Endodermal cell (in vitro differentiated cells): ENCODE data around the gene PPP2R5E. TPM values are rescaled to one million over a fixed set of nuclear protein-coding genes. Genes with fewer than 3 reads are reported as not detected.

Source experiments
- DNase-seq: peaks from one replicate; pipeline ENCODE4 v3.0.0-alpha.2; 2017
- H3K27ac ChIP-seq: 2 replicates; pipeline ENCODE4 v1.5.1; 2013; ENCODE audit warnings: mild to moderate bottlenecking, low read depth, low read length, moderate library complexity
- H3K27me3 ChIP-seq: 2 replicates; pipeline ENCODE4 v1.6.1; 2013; ENCODE audit warnings: mild to moderate bottlenecking, low read length, moderate library complexity; ENCODE audit not compliant: insufficient read depth, control insufficient read depth, poor library complexity, severe bottlenecking
- H3K36me3 ChIP-seq: 2 replicates; pipeline ENCODE4 v1.7.0; 2013; ENCODE audit warnings: mild to moderate bottlenecking, low read length, moderate library complexity; ENCODE audit not compliant: control insufficient read depth, insufficient read depth
- H3K4me1 ChIP-seq: one replicate; pipeline ENCODE4 v1.7.0; 2013; ENCODE audit warnings: low read length; ENCODE audit not compliant: control insufficient read depth, insufficient read depth
- H3K4me3 ChIP-seq: 2 replicates; pipeline ENCODE4 v1.5.1; 2013; ENCODE audit warnings: mild to moderate bottlenecking, low read length, moderate library complexity
- H3K9ac ChIP-seq: 2 replicates; pipeline ENCODE4 v1.6.1; 2013; ENCODE audit warnings: mild to moderate bottlenecking, low read length, moderate library complexity; ENCODE audit not compliant: poor library complexity, severe bottlenecking; ENCODE audit errors: extremely low read depth
- H3K9me3 ChIP-seq: 2 replicates; pipeline ENCODE4 v1.6.1; 2013; ENCODE audit warnings: mild to moderate bottlenecking, low read length, moderate library complexity; ENCODE audit not compliant: control insufficient read depth
- H3K27ac Mint-ChIP-seq: 2 replicates; pipeline ENCODE4 v1.8.0; 2020; ENCODE audit warnings: mixed read lengths
- H3K27me3 Mint-ChIP-seq: 2 replicates; pipeline ENCODE4 v1.8.0; 2021; ENCODE audit warnings: mild to moderate bottlenecking, mixed read lengths; ENCODE audit not compliant: insufficient read depth
- H3K36me3 Mint-ChIP-seq: 2 replicates; pipeline ENCODE4 v1.8.0; 2020; ENCODE audit warnings: low read depth, mixed read lengths
- H3K4me1 Mint-ChIP-seq: 2 replicates; pipeline ENCODE4 v1.8.0; 2020; ENCODE audit warnings: mixed read lengths
- H3K4me3 Mint-ChIP-seq: 2 replicates; pipeline ENCODE4 v1.8.0; 2020; ENCODE audit warnings: mild to moderate bottlenecking, moderate library complexity, mixed read lengths
- H3K9me3 Mint-ChIP-seq: 2 replicates; pipeline ENCODE4 v1.8.0; 2020; ENCODE audit warnings: mild to moderate bottlenecking, mixed read lengths
- CTCF ChIP-seq: fragments of 200-600 bp; sonication (generic); conservative IDR thresholded peaks from 2 replicates; pipeline ENCODE4 v1.5.0; 2021; ENCODE audit warnings: antibody characterized with exemption, mild to moderate bottlenecking
- WGBS, 2 experiments: methylation state at CpG; one replicate each; pipeline versions ENCODE4 v1.1.5 to v1.1.7; 2013; ENCODE audit warnings: missing lambda C conversion rate in 2 of 2, mixed read lengths in 1 of 2; ENCODE audit not compliant: insufficient coverage in 1 of 2, insufficient read length in 1 of 2; 5-methylcytosine and 5-hydroxymethylcytosine counted together
- total RNA-seq, 2 donors: library from RNA; stranded (reverse); fragmentation: NEBNext Ultra II Directional in 1 of 2; extraction: Animal tissue kit (Norgen Biotek cat#: 25700) in 1 of 2; gene quantifications; 2 replicates in 1 of 2; 3 replicates in 1 of 2; pipeline ENCODE4 v1.2.1, GENCODE V29; 2021

PPP2R5E gene
- total RNA-seq, 2 donors from 2014 or later: 61.1 to 63.8 TPM

GRCh38 chr14:63357841-63358240, 185.3 kb downstream of the PPP2R5E start:
- no peaks in the 10 kb centered on the region for H3K9me3 ChIP-seq
- Mint-ChIP-seq H3K9me3 (peaks cover 2% of the 10 kb centered on the region), H3K27ac (no peak overlapping the region), H3K36me3 (no peaks in the 10 kb centered on the region), H3K4me1 (peaks cover 10% of the 10 kb centered on the region), H3K4me3 (no peak overlapping the region), H3K27me3 (peaks cover 6% of the 10 kb centered on the region)
- no peak for DNase-seq
- TF ChIP-seq CTCF: no peak
- no peak overlapping the region for H3K27ac ChIP-seq
- H3K4me1 ChIP-seq: peaks cover 9% of the 10 kb centered on the region
- 90 to 93% methylated on average over 6 to 7 of the region's 7 CpGs for WGBS, 2 experiments
- no peaks in the 10 kb centered on the region for H3K36me3 ChIP-seq
- no peak overlapping the region for H3K9ac ChIP-seq
- H3K27me3 ChIP-seq: no peaks in the 10 kb centered on the region
- no peak overlapping the region for H3K4me3 ChIP-seq

GRCh38 chr14:63345826-63346225, 197.4 kb downstream of the PPP2R5E start:
- H3K27me3 Mint-ChIP-seq: no peaks in the 10 kb centered on the region
- no peak for TF ChIP-seq CTCF
- H3K36me3 ChIP-seq: no peaks in the 10 kb centered on the region
- peaks cover 19% of the 10 kb centered on the region for H3K4me1 ChIP-seq
- no peak overlapping the region for H3K9ac ChIP-seq
- H3K27ac Mint-ChIP-seq: no peak overlapping the region
- no peak overlapping the region for H3K27ac ChIP-seq
- 85 to 88% methylated on average over 3 of the region's 3 CpGs for WGBS, 2 experiments
- H3K4me3 Mint-ChIP-seq: no peak overlapping the region
- H3K27me3 ChIP-seq: no peaks in the 10 kb centered on the region
- H3K4me3 ChIP-seq: peak overlapping the region; percentile 1
- peaks cover 19% of the 10 kb centered on the region for H3K4me1 Mint-ChIP-seq
- DNase-seq: no peak
- no peaks in the 10 kb centered on the region for H3K9me3 Mint-ChIP-seq
- H3K36me3 Mint-ChIP-seq: no peaks in the 10 kb centered on the region
- H3K9me3 ChIP-seq: peaks cover 17% of the 10 kb centered on the region

- no peaks in the 10 kb centered on the region for H3K36me3 Mint-ChIP-seq
These were observed 198.8 kb downstream of the PPP2R5E start for GRCh38 chr14:63344336-63344735.

More at GRCh38 chr14:63344336-63344735, 198.8 kb downstream of the PPP2R5E start:
- Histone ChIP-seq H3K27me3 (no peaks in the 10 kb centered on the region), H3K9me3 (peaks cover 17% of the 10 kb centered on the region), H3K4me3 (peak overlapping the region; percentile 7), H3K4me1 (peaks cover 19% of the 10 kb centered on the region), H3K27ac (no peak overlapping the region), H3K36me3 (no peaks in the 10 kb centered on the region), H3K9ac (no peak overlapping the region)
- DNase-seq: no peak
- Mint-ChIP-seq H3K4me1 (peaks cover 19% of the 10 kb centered on the region), H3K27ac (peak overlapping the region; percentile 60), H3K4me3 (no peak overlapping the region), H3K9me3 (peaks cover 8% of the 10 kb centered on the region), H3K27me3 (no peaks in the 10 kb centered on the region)
- 64 to 79% methylated on average over 4 of the region's 4 CpGs for WGBS, 2 experiments
- TF ChIP-seq CTCF: no peak
